Natural killer cell (primary cell): ENCODE results near the gene PAQR8. TPM values are rescaled to one million over a fixed set of nuclear protein-coding genes. Genes with fewer than 3 reads are reported as not detected.
"Not testable (repeated sequence)": the region's sequence is repeated elsewhere in the genome, so short reads cannot be mapped to it uniquely, and the experiment has no call there.

Experiments
- ATAC-seq, 3 donors: fragments of 150-1000 bp in 2 of 3; fragments of 200-7000 bp in 1 of 3; cut with Tn5 transposase; 1 replicate in 1 of 3; 2 replicates in 2 of 3; pipeline ENCODE4 v1.10.0; 2021; ENCODE audit warnings: mild to moderate bottlenecking in 2 of 3, moderate library complexity in 2 of 3
- DNase-seq, 2 donors: peaks; one replicate each; pipeline versions ENCODE4 v3.0.0 to v3.0.0-alpha.2; 2013 to 2021; ENCODE audit warnings: mixed read lengths in 1 of 2
- H3K27ac ChIP-seq: one replicate; pipeline ENCODE4 v1.5.1; 2013; ENCODE audit warnings: mild to moderate bottlenecking, low read length
- H3K27me3 ChIP-seq: one replicate; pipeline ENCODE4 v1.6.1; 2013; ENCODE audit warnings: low read length; ENCODE audit not compliant: control insufficient read depth, insufficient read depth
- H3K36me3 ChIP-seq: one replicate; pipeline ENCODE4 v1.6.1; 2013; ENCODE audit warnings: low read length; ENCODE audit not compliant: control insufficient read depth, insufficient read depth
- H3K4me1 ChIP-seq: one replicate; pipeline ENCODE4 v1.6.1; 2013; ENCODE audit warnings: low read length; ENCODE audit not compliant: control insufficient read depth, insufficient read depth
- H3K4me3 ChIP-seq: one replicate; pipeline ENCODE4 v1.5.1; 2013; ENCODE audit warnings: low read length
- H3K9me3 ChIP-seq: one replicate; pipeline ENCODE4 v1.6.1; 2013; ENCODE audit warnings: low read length; ENCODE audit not compliant: control insufficient read depth, insufficient read depth
- H3K27ac Mint-ChIP-seq, 2 donors: one replicate each; pipeline ENCODE4 v1.8.0; 2022; ENCODE audit warnings: mild to moderate bottlenecking in 2 of 2, mixed read lengths in 2 of 2, moderate library complexity in 1 of 2
- H3K27me3 Mint-ChIP-seq, 2 donors: one replicate each; pipeline ENCODE4 v1.8.0; 2022; ENCODE audit warnings: low read depth in 2 of 2, mixed read lengths in 2 of 2
- H3K36me3 Mint-ChIP-seq: one replicate; pipeline ENCODE4 v1.8.0; 2022; ENCODE audit warnings: mixed read lengths
- H3K4me1 Mint-ChIP-seq, 2 donors: one replicate each; pipeline ENCODE4 v1.8.0; 2022; ENCODE audit warnings: mixed read lengths in 2 of 2
- H3K4me3 Mint-ChIP-seq: one replicate; pipeline ENCODE4 v1.8.0; 2022; ENCODE audit warnings: mild to moderate bottlenecking, moderate library complexity, mixed read lengths
- H3K9me3 Mint-ChIP-seq, 2 donors: one replicate each; pipeline ENCODE4 v1.8.0; 2022; ENCODE audit warnings: mixed read lengths in 2 of 2
- WGBS: methylation state at CpG from one replicate; pipeline ENCODE4 v1.1.7; 2013; ENCODE audit warnings: missing lambda C conversion rate; ENCODE audit not compliant: insufficient coverage; 5-methylcytosine and 5-hydroxymethylcytosine counted together
- intact Hi-C: fragments of 100-400 bp; cut with micrococcal nuclease; formaldehyde crosslinking; loops from one replicate; pipeline ENCODE4 v1.14.2; 2022
- total RNA-seq, 4 donors: library from RNA; stranded (reverse); fragments of 120-200 nt in 1 of 4; gene quantifications; one replicate each; pipeline versions ENCODE4 v1.2.3 to v1.2.4, GENCODE V29; 2013 to 2022
- TF ChIP-seq, protein P1 (sequence below): fragments of 200-600 bp; IDR thresholded peaks from one replicate; pipeline ENCODE4 v1.8.0; 2022; ENCODE audit warnings: antibody characterized with exemption

The PAQR8 gene
- total RNA-seq, 3 donors from 2014 or later (not counting 1 experiment from before 2014, with no cell fraction given), result 2.4 to 5.0 (median 4.6) TPM

DNA sequence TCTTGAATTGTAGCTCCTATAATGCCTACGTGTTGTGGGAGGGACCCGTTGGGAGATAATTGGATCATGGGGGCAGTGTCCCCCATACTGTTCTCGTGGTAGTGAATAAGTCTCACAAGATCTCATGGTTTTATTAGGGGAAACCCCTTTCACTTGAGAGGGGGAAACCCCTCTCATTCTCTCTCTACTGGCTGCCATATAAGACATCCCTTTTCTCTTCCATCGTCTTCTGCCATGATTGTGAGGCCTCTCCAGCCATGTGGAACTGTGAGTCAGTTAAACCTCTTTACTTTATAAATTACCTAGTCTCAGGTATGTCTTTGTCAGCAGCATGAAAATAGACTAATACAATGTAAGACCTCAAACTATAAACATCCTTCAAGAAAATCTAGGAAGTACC lies 23.1 kb downstream of the PAQR8 start:
- intact Hi-C loops, result no loop called here
- Mint-ChIP-seq H3K9me3 (no peaks in the 10 kb centered on the region), H3K27ac (no peak overlapping the region), H3K4me3 (no peak overlapping the region), H3K36me3 (no peaks in the 10 kb centered on the region), H3K27me3 (no peaks in the 10 kb centered on the region), H3K4me1 (peaks cover 18 to 26% of the 10 kb centered on the region in 2 donors)
- H3K36me3 ChIP-seq, result peaks cover 3% of the 10 kb centered on the region
- H3K27me3 ChIP-seq, result no peaks in the 10 kb centered on the region
- ATAC-seq (no peak), DNase-seq (no peak)
- H3K9me3 ChIP-seq, result no peaks in the 10 kb centered on the region
- peaks cover 9% of the 10 kb centered on the region for H3K4me1 ChIP-seq
- TF ChIP-seq, protein P1, sequence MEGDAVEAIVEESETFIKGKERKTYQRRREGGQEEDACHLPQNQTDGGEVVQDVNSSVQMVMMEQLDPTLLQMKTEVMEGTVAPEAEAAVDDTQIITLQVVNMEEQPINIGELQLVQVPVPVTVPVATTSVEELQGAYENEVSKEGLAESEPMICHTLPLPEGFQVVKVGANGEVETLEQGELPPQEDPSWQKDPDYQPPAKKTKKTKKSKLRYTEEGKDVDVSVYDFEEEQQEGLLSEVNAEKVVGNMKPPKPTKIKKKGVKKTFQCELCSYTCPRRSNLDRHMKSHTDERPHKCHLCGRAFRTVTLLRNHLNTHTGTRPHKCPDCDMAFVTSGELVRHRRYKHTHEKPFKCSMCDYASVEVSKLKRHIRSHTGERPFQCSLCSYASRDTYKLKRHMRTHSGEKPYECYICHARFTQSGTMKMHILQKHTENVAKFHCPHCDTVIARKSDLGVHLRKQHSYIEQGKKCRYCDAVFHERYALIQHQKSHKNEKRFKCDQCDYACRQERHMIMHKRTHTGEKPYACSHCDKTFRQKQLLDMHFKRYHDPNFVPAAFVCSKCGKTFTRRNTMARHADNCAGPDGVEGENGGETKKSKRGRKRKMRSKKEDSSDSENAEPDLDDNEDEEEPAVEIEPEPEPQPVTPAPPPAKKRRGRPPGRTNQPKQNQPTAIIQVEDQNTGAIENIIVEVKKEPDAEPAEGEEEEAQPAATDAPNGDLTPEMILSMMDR, result no peak
- no peak overlapping the region for H3K27ac ChIP-seq
- 74% methylated on average over 3 of the region's 4 CpGs for WGBS
- H3K4me3 ChIP-seq, result no peak overlapping the region

DNA sequence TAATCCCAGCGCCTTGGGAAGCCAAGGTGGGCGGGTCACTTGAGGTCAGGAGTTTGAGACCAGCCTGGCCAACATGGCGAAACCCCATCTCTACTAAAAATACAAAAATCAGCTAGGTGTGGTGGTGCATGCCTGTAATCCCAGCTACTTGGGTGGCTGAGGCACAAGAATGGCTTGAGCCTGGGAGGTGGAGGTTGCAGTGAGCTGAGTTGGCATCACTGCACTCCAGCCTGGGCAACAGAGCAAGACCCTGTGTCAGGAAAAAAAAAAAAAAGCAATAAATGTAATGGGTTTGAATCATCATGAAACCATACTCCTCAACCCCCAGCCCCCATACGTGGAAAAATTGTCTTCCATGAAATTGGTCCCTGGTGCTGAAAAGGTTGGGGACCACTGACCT lies 26.2 kb downstream of the PAQR8 start:
- H3K9me3 Mint-ChIP-seq, H3K27ac ChIP-seq, H3K36me3 Mint-ChIP-seq, ATAC-seq, H3K4me3 ChIP-seq, H3K9me3 ChIP-seq, H3K4me3 Mint-ChIP-seq, H3K27me3 Mint-ChIP-seq, DNase-seq, H3K27me3 ChIP-seq, H3K36me3 ChIP-seq, intact Hi-C loops: not testable (repeated sequence)
- peak overlapping the region; percentile 96 to 98 for H3K27ac Mint-ChIP-seq
- H3K4me1 ChIP-seq, result peaks cover 15% of the 10 kb centered on the region
- 100% methylated on average over 1 of the region's 4 CpGs for WGBS
- H3K4me1 Mint-ChIP-seq, result peaks cover 47 to 50% of the 10 kb centered on the region in 2 donors

DNA sequence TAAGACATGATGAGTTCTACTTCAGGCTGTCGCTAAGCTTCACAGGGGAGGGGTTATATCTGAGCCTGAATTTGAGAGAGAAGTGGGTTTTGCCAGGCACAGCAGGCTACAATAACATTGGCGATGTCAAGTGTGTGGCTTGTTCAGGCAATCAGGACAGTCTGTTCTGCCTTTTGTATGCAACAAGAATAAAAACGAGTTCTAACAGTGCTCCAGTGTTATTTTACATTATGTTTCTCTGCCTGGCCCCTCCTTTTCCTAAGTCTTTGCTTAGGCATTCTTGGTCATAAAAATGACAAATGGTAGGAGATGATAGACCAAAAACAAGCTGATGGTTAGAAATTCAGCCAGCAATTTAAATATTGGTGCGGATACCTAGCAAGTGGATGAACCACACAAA lies 26.8 kb downstream of the PAQR8 start:
- 87% methylated on average over 4 of the region's 4 CpGs for WGBS
- Mint-ChIP-seq H3K4me1 (peaks cover 46 to 51% of the 10 kb centered on the region in 2 donors), H3K27ac (peak overlapping the region; percentile 96 to 98), H3K4me3 (no peak overlapping the region), H3K27me3 (no peaks in the 10 kb centered on the region), H3K36me3 (no peaks in the 10 kb centered on the region), H3K9me3 (no peaks in the 10 kb centered on the region)
- Histone ChIP-seq H3K9me3 (no peaks in the 10 kb centered on the region), H3K36me3 (no peaks in the 10 kb centered on the region), H3K4me1 (peaks cover 17% of the 10 kb centered on the region), H3K27ac (no peak overlapping the region), H3K4me3 (no peak overlapping the region), H3K27me3 (no peaks in the 10 kb centered on the region)
- DNase-seq, result no peak
- intact Hi-C loops, result no loop called here
- no peak for ATAC-seq
- TF ChIP-seq, protein P1, result no peak

DNA sequence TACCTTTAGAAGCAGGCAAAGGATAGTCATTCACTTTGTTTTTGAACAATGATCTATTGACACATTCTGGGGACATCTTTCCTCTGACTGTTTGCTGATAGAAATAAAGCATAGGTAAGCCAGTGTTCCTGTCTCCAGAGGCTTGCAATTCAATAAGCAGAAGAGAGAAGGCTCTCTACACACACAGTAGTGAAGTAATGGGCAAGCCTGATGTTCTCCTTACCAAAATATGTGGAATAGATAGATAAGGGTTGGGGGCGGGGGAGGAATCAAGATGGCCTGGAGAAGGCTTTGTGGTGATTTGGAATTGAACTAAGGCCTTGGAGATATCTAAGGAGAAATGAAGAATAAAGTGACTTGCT lies 27.3 kb downstream of the PAQR8 start:
- Histone ChIP-seq H3K9me3 (no peaks in the 10 kb centered on the region), H3K36me3 (no peaks in the 10 kb centered on the region), H3K27me3 (no peaks in the 10 kb centered on the region), H3K4me1 (peaks cover 20% of the 10 kb centered on the region), H3K27ac (peak overlapping the region; percentile 82), H3K4me3 (no peak overlapping the region)
- no peaks in the 10 kb centered on the region for H3K9me3 Mint-ChIP-seq
- H3K4me1 Mint-ChIP-seq, result peaks cover 42 to 51% of the 10 kb centered on the region in 2 donors
- ATAC-seq (no peak), DNase-seq (peak in 1 of 2 donors; percentile 33)
- H3K36me3 Mint-ChIP-seq, result no peaks in the 10 kb centered on the region
- H3K27ac Mint-ChIP-seq, result peak overlapping the region; percentile 96 to 98
- 94% methylated on average over 1 of the region's 1 CpG for whole genome bisulfite sequencing
- TF ChIP-seq, protein P1, result no peak
- H3K4me3 Mint-ChIP-seq, result peak overlapping the region; percentile 91
- intact Hi-C loops, result no loop called here
- no peaks in the 10 kb centered on the region for H3K27me3 Mint-ChIP-seq
